HG02870 (cell line): Measurements from ENCODE around the gene DMRTA1.
"Not testable (repeated sequence)": the region's sequence is repeated elsewhere in the genome, so short reads cannot be mapped to it uniquely, and the experiment has no call there.

Experiments used
- ATAC-seq: cut with Tn5 transposase; IDR thresholded peaks from one replicate; pipeline ENCODE4 v1.9.1; 2021; ENCODE audit warnings: mild to moderate bottlenecking, moderate library complexity; ENCODE audit not compliant: unreplicated experiment

The DMRTA1 gene, protein sequence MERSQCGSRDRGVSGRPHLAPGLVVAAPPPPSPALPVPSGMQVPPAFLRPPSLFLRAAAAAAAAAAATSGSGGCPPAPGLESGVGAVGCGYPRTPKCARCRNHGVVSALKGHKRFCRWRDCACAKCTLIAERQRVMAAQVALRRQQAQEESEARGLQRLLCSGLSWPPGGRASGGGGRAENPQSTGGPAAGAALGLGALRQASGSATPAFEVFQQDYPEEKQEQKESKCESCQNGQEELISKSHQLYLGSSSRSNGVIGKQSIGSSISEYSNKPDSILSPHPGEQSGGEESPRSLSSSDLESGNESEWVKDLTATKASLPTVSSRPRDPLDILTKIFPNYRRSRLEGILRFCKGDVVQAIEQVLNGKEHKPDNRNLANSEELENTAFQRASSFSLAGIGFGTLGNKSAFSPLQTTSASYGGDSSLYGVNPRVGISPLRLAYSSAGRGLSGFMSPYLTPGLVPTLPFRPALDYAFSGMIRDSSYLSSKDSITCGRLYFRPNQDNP

DNA sequence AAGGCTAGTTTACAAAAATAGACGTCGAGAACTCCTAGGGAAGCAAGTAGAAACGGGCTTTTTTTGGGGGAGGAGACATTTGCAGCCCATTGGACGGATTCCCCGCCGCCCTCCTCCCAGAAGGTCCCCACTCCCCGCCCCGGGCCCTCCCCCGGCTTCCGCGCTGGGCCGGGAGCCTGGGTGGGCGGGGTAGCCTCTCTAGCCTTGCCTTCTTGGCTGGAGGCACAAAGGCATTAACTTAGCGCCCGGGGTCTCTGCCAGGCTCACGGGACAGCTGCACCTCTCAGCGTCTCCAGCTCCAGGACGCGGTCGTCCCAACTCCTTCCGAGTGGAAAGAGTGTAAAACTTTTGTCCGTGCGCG lies at the start of gene DMRTA1:
Gene DMRTA1, plus strand, starts transcription at position 236 of the 361 bp plus-strand sequence. CDS start 242 bp downstream, outside the sequence.
- ATAC-seq = peak; percentile 11

DNA sequence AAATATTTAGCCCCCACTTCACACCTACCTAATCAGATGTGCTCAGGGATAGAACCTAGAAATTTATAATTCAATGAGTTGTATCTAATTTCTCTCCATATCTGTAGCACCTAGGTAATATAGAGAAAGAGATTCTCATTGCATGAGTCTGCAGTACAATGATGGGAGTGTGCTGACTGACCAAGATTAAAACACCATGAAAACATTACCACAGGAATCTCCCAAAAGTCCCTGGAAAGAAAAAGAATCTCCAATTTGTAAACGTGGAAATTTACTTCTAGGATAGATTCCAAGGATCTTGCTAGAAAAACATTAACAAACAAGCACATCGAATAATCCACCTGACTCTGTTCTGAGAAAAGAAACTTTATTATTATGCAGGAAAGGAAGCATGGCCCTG lies 45.0 kb upstream of the DMRTA1 start:
- ATAC-seq = no peak

DNA sequence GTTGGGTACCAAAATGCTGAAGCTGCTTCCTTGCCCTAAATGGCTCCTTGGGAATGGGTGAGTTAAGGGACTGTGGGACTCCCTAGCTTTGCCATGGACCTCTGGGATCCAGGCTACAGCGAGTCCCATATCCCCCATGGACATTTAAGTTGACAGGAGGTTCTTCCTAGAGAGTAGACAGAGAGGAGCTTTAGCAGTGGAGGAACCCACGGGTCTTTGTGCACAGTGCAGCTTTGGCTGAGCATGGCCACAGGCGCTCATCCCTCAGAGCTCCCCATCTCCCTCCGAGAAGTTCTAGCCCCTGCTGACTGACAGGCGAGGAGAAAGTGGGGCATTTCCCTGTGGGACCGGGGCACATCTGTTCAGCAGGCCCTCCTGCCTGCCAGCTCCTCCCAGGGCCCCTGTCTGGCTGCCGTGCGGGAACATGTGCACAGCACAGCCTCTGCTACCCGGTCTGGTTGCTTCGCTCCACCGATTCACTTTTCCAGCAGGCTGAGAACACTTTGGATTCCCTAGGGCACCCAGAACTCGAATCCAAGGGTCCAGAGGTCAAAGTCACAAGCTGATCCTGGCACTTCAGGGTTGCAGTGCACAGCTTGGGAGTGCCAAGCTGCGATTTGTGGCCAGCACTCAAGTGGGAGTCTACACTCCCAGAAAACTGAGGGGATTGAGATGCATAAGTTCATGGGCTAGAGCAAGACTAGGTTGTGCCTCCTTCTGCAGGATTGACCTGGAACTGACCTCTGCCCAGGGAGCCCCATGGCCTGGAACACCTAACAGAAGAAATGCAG lies 40.6 kb upstream of the DMRTA1 start:
- ATAC-seq = no peak

DNA sequence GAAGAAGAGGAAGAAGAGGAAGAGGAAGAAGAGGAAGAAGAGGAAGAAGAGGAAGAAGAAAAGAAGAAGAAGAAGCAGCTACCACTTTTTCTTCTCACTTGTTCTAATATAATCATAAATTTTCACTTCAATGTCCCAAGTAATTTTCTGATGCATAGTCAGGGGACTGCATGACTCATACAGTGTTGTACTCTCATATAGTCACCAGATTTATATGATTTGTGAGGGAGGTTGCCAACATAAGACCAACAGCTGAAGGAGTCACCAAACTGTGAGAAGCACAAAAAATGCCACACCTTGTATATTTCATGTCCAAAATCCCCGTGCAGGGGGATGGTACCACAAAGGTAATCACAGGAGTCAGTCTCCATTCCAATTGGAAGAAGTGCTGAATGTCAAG lies 32.7 kb upstream of the DMRTA1 start:
- no peak for ATAC-seq

DNA sequence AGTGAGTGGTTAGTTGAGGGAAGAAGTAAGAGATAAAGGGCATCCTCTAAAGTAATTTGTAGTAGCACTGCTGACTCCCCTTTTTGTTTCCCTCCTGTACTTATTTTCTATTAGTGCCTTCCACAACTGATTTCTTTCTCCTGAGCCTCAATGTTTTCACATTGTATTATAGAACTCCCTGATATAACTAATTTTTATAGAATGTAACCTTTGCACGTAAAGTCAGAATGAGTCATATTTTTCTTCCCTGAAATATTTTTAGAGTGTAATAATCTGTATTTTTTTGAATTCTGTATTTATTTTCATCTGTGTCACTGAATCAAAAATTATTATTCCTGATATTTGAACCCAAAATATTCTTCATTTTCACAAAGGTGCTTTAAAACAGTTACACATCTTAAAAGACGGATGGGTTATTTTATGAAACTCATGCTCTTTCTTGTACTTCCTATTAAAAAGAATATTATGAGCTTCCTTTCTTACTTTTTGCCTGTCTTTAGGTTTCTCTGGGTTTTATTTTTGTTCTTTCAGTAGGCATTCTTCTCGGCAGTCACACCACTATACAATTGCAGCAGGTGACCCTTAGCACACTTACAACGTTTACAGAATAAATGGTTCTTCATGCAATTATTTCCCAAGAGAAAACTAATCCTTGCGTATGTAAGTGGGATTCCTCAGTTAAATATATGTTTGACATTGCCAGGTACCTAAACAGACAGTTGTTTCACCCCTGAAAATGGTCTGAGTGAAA lies 30.5 kb upstream of the DMRTA1 start:
- no peak for ATAC-seq

DNA sequence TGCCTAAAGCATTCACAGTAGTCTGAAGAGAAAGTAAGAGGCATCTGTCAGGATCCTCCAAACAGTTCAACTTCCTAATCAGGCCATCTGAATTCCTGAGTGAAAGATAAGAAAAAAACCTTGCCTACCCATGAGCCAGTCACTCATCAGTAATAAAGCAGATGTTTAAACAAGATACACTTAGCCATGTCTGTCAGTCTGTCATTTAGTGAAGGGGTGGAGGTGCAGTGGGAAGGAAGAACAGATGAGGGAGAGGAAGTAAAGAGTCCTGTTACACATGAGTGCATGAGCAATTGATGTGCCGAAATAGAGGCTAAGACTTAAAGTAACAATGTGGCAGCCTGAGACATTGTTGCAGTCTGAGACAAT lies 29.9 kb upstream of the DMRTA1 start:
- ATAC-seq = no peak

DNA sequence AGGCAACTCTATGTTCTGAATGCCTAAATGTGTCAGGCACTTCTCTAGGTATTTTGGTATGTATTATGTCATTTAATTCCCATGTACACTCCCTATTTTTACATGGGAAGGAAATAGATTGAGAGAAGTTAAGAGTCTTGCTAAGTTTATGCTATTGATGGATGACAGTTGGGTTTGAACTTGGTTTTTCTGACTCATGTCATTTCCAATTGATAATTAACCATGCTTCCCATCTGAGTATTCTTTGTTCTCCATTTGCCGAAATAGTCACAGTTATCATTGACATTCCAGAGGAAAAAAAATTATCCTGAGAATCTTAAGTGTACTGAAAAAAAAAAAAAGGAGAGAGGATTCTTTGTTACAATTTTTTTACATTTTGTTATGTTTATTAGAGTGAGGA lies 23.1 kb upstream of the DMRTA1 start:
- no peak for ATAC-seq

DNA sequence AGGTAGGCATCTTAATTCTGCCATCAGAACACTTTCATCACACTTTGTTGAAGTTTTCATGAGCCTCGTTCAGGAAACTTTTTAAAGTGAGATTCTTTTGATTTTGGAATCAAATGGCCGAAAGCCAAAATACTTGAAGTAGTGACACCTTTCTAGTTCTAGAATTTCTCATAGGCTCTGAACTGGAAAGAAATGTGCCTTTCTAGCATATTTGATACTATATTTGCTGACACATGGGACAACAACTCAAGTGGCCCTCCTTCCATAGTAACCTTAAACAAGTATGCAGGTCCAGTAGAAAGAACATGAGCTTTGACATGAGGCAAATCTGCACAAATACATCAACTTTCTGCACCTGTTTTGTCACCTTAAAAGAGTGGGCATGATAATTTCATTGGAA lies 22.0 kb upstream of the DMRTA1 start:
- no peak for ATAC-seq

DNA sequence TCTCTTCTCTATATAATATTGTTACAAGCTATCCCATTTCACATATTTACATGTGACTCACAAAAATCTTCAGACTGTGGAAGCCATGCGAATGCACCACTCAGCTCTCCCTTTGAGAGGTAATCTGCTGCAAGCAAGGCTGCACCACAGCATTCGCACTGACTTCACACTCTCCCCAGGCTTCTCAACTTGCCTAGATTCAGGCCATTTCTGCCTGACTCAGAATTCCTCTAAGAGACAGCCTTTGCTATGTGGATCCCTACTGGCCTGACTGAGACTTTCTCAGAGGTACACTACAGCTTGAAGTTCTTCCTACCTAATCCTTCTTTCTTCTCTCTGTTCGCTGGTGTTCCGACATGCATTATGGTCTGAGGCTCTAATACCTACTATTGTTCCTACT lies 21.1 kb upstream of the DMRTA1 start:
- ATAC-seq = no peak

DNA sequence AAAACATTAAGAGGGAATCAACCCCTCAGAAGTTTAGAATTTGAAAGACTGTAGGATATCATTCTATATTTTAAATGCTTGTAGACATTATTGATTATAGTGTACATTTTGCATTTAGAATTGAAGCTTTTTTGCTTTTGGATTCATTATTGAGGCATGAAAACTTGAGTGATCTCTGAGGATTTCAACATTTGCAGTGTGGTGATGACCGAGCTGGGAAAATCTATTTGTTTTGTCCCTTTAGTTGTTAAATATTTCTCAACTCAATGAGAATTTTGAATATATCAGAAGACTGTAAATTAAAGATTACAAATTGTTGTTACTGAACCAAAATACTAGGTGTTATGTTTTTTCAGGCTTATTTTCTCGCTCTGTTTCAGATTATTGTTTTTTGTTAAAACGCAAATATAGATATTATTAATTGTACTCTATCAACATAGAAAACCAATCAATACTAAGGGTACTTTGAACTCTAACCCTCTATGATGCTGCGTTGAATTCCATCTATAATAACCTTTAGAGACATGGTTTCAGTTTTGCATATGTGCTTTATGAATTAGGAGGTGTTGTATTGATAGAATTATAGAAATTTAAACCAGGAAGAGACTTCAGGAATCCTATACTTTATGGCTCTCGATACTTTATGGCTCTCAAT lies 19.3 kb upstream of the DMRTA1 start:
- ATAC-seq = no peak

DNA sequence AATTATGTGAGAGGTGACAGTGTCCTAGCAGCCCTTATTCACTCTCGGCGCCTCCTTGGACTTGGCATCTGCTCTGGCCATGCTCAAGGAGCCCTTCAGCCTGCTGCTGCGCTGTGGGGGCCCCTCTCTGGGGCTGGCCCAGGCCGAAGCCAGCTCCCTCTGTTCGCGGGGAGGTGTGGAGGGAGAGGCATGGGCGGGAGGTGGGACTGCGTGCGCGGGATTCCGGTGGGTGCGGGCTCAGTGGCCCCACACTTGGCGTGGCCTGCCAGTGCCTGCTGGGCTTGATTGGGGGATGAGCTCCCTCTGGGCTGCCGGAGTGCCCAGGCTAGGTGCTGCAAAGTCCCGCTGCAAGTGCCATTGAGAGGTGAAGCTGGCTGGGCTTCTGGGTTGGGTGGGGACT lies 12.9 kb upstream of the DMRTA1 start:
- no peak for ATAC-seq

DNA sequence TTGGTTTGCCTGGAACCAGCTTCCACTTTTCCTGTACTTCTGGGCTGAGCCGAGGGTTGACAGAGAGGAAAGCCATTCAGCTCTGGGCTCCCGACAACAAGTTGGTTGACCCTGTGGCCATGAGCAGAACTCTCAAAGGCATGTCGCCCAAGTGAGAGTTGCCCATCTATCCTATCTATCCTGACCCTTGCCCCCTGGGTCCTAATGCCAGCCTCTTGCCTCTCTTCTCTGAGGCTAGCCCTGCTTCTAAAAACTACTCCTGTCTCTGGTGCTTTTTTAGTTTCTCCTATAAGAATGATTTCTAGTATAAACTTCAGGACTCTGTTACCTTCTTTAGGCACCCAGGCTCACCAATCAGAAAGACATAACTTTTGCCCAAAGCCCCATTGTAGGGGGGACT lies 11.4 kb upstream of the DMRTA1 start:
- not testable (repeated sequence) for ATAC-seq

DNA sequence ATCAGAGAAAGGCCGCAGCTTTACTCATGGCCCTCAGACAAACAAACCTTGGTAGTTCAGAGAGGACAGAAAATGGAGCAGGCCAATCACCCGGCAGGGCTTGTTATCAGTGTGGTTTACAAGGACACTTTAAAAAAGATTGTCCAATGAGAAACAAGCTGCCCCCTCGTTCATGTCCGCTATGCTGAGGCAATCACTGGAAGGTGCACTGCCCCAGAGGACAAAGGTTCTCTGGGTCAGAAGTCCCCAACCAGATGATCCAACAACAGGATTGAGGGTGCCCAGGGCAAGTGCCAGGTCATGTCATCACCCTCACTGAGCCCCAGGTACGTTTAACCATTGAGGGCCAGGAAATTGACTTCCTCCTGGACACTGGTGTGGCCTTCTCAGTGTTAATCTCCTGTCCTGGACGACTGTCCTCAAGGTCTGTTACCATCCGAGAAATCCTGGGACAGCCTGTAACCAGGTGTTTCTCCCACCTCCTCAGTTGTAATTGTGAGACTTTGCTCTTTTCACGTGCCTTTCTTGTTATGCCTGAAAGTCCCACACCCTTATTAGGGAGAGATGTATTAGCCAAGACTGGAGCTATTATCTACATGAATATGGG lies 9.1 kb upstream of the DMRTA1 start:
- ATAC-seq = not testable (repeated sequence)

DNA sequence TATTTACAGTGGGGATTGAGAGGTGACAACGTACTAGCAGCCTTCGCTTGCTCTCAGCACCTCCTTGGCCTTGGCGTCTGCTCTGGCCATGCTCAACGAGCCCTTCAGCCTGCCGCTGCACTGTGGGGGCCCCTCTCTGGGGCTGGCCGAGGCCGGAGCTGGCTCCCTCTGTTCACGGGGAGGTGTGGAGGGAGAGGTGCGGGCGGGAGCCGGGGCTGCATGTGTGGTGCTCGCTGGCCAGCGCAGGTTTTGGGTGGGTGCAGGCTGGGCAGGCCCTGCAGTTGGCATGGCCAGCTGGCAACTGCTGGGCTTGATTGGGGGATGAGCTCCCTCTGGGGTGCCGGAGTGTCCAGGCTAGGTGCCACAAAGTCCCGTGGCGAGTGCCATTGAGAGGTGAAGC lies 5.8 kb upstream of the DMRTA1 start:
- ATAC-seq = no peak

DNA sequence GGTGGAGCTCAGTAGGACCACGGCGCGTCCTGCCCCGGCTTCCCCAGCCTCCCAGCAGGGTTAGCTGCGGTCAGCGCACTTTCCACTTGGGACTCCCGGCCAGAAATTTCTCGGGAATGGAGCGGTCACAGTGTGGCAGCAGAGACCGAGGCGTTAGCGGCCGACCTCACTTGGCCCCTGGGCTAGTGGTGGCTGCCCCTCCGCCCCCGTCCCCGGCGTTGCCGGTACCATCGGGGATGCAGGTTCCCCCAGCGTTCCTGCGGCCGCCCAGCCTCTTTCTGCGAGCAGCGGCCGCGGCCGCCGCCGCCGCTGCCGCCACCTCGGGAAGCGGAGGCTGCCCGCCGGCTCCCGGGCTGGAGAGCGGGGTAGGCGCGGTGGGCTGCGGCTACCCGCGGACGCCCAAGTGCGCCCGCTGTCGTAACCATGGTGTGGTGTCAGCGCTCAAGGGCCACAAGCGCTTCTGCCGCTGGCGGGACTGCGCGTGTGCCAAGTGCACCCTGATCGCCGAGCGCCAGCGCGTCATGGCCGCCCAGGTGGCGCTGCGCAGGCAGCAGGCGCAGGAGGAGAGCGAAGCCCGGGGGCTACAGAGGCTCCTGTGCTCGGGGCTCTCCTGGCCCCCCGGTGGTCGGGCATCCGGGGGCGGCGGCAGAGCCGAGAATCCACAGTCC lies 460 bp downstream of the DMRTA1 start:
- peak; percentile 55 for ATAC-seq

DNA sequence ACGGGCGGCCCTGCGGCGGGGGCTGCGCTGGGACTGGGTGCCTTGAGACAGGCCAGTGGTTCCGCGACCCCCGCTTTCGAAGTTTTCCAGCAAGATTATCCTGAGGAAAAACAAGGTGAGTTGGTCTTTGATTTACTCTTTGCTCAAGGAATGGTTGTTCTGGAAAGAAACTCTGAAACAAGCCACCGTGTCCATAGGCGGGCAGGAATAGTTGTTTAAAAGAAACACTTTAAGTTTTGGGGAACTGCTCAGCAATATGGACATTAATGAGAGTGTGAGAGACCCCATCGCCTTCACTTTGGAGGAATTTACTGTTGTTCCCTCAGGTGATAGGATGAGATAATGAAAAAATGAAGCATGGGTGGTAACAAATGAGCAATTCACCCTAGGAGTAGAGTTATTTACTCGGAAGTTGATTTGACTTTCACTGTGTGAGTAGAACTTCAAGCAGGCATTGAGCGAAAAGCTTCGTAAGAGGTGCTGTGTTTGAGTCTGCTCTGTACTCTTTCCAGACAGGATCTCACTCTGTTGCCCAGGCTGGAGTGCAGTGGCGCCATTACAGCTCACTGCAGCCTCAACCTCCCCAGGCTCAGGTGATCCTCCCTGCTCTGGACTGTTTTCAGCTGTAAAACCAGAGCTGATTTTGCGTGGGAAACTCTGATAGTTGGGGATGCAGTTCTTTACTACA lies 1.1 kb downstream of the DMRTA1 start:
- ATAC-seq = no peak

DNA sequence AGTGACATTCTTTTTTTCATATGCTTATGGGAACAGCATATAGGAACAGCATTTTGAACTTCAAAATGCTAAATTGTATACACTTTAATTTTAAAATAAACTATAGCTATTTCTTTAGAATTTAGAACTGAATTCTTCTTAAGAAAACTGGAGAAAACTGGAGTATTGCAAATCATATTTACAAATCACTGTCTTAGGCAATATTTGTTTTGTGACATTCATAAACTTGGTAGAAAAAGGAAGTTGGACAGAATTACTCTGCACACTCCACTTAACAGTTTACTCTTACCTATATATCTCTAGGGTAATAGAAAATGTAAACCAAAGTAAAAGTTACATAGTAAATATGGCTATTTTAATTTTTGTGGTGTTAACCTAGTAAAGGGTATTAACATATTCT lies 3.1 kb downstream of the DMRTA1 start:
- no peak for ATAC-seq

DNA sequence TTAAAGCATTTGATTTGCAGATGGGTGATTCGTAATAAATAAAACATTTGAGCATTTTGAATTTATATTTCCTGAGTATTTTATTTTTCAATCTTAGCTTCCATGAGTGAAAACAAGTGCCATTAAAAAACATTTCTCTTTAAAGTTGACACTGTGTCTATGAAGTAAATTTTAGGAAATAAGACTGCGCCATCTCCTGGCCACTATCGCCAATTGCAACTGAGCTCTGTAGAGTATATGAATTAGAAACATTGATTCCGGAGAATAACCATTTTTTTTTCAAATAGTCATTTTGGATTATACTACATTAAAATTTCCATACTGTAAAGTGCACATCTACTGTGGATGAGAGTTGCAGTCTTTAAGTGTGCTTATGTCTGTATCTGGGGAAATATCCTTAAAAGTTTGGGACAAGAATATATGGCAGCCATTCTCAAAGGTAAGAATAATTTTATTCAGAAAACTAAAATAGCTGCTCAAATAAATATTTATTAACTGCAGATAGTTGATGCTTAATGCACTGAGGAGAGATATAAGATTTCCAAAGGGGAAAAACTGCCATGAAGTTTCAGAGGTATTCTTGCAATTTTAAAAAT lies 5.9 kb downstream of the DMRTA1 start:
- ATAC-seq = peak; percentile 49

DNA sequence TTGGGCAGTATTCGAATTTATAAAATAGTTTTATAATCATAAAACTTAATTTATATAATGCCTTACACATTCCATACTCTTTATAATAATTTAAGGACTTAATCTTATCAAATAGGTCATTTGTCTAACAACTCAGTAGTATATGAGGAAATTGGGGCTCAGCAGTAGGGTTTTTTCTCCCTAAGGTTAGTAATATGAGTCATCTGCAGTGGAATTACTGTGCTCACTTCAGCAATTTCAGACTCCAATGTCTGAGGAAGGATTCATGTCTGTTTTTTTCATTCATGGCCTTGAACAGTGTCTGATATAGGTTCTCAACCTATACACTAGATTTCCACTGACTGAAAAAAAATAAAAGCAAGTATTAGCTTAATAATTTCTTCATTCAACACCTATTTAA lies 7.4 kb downstream of the DMRTA1 start:
- no peak for ATAC-seq
